Dendritic cell treated with granulocyte-macrophage colony-stimulating factor and Interleukin-4, amounts not matched to agents 40 ng/mL and 50 ng/mL, for 4 days (primary cell): ENCODE data around the gene ADTRP.

Experiments
- H3K27ac Mint-ChIP-seq: one replicate; pipeline ENCODE4 v1.8.0; 2022; ENCODE audit warnings: mild to moderate bottlenecking, mixed read lengths
- H3K27me3 Mint-ChIP-seq: one replicate; pipeline ENCODE4 v1.8.0; 2022; ENCODE audit warnings: mild to moderate bottlenecking, mixed read lengths
- H3K36me3 Mint-ChIP-seq: one replicate; pipeline ENCODE4 v1.8.0; 2022; ENCODE audit warnings: low read depth, mixed read lengths
- H3K4me1 Mint-ChIP-seq: one replicate; pipeline ENCODE4 v1.8.0; 2022; ENCODE audit warnings: low read depth, mixed read lengths
- H3K4me3 Mint-ChIP-seq: one replicate; pipeline ENCODE4 v1.8.0; 2022; ENCODE audit warnings: mild to moderate bottlenecking, moderate library complexity, mixed read lengths
- H3K9me3 Mint-ChIP-seq: one replicate; pipeline ENCODE4 v1.8.0; 2022; ENCODE audit warnings: mixed read lengths
- intact Hi-C: fragments of 100-400 bp; cut with micrococcal nuclease; formaldehyde crosslinking; loops from one replicate; pipeline ENCODE4 v1.15.0; 2022

ADTRP gene

GRCh38 chr6:11665604-11666326 is 112.8 kb downstream of the ADTRP start:
- H3K4me3 Mint-ChIP-seq: no peak overlapping the region
- no peaks in the 10 kb centered on the region for H3K9me3 Mint-ChIP-seq
- H3K36me3 Mint-ChIP-seq: no peaks in the 10 kb centered on the region
- H3K4me1 Mint-ChIP-seq: peaks cover 8% of the 10 kb centered on the region
- H3K27ac Mint-ChIP-seq: no peak overlapping the region
- intact Hi-C loops: no loop called here
- no peaks in the 10 kb centered on the region for H3K27me3 Mint-ChIP-seq
